OCI-LY7 (cell line): ENCODE measurements around the gene PSMG3. TPM values are rescaled to one million over a fixed set of nuclear protein-coding genes. Genes with fewer than 3 reads are reported as not detected.

Source experiments
- BruUV-seq: library from RNA; stranded (reverse); fragments of 400-500 nt; replicated peaks from 2 replicates; lab custom pipeline; 2021; lab: Mats Ljungman, UMichigan
- CTCF ChIA-PET: fragments of 300-600 bp; sonication (Branson Sonifier 250); formaldehyde crosslinking; loops from one replicate; lab custom pipeline; 2022; ENCODE audit warnings: antibody characterized with exemption; ENCODE audit not compliant: unreplicated experiment; lab: Charles Lee
- POLR2A ChIA-PET: fragments of 300-600 bp; sonication (Branson Sonifier 250); formaldehyde crosslinking; loops from one replicate; lab custom pipeline; 2022; ENCODE audit warnings: antibody characterized with exemption; lab: Charles Lee
- DNase-seq: peaks from one replicate; pipeline ENCODE4 v3.0.0-alpha.2; 2015; ENCODE audit warnings: low spot score
- H2AFZ ChIP-seq: fragments of 200-600 bp; sonication (generic), shearing (Covaris generic); 2 replicates; pipeline ENCODE4 v1.6.1; 2014; ENCODE audit warnings: mild to moderate bottlenecking, antibody characterized with exemption, low read length, moderate library complexity
- H3K27ac ChIP-seq: fragments of 200-600 bp; sonication (generic); 2 replicates; pipeline ENCODE4 v1.5.1; 2014; ENCODE audit warnings: mixed run types, low read depth, mild to moderate bottlenecking, moderate library complexity, low read length, inconsistent platforms; ENCODE audit not compliant: poor library complexity, severe bottlenecking
- H3K36me3 ChIP-seq: fragments of 200-600 bp; sonication (generic); 2 replicates; pipeline ENCODE4 v1.6.1; 2014; ENCODE audit warnings: mild to moderate bottlenecking, antibody characterized with exemption, low read length, moderate library complexity, mixed read lengths; ENCODE audit not compliant: insufficient read depth
- H3K4me1 ChIP-seq: fragments of 200-600 bp; sonication (generic); 2 replicates; pipeline ENCODE4 v1.5.1; 2014; ENCODE audit warnings: mild to moderate bottlenecking, low read length; ENCODE audit not compliant: insufficient read depth, poor library complexity, severe bottlenecking
- H3K4me2 ChIP-seq: fragments of 200-600 bp; sonication (generic); 2 replicates; pipeline ENCODE4 v1.6.1; 2014; ENCODE audit warnings: mild to moderate bottlenecking, low read length
- H3K4me3 ChIP-seq: fragments of 200-600 bp; sonication (generic); 2 replicates; pipeline ENCODE4 v1.5.1; 2014; ENCODE audit warnings: mild to moderate bottlenecking, low read depth, low read length; ENCODE audit not compliant: poor library complexity, severe bottlenecking
- H3K79me2 ChIP-seq: fragments of 200-600 bp; sonication (generic); 2 replicates; pipeline ENCODE4 v1.6.1; 2016; ENCODE audit warnings: low read depth, mild to moderate bottlenecking, low read length, moderate library complexity, mixed read lengths; ENCODE audit not compliant: insufficient read depth
- H3K9me2 ChIP-seq: fragments of 200-600 bp; sonication (generic); 2 replicates; pipeline ENCODE4 v1.6.1; 2016; ENCODE audit warnings: mild to moderate bottlenecking, low read length, mixed read lengths; ENCODE audit not compliant: insufficient read depth
- H3K9me3 ChIP-seq: fragments of 200-600 bp; sonication (generic); 2 replicates; pipeline ENCODE4 v1.6.1; 2014; ENCODE audit warnings: mild to moderate bottlenecking, mixed run types, low read length, mixed read lengths
- H4K20me1 ChIP-seq: fragments of 200-600 bp; sonication (generic); 2 replicates; pipeline ENCODE4 v1.6.1; 2014; ENCODE audit warnings: mild to moderate bottlenecking, antibody characterized with exemption, low read length, moderate library complexity, mixed read lengths; ENCODE audit not compliant: insufficient read depth
- EZH2phosphoT487 ChIP-seq: fragments of 200-600 bp; sonication (generic); IDR thresholded peaks from 2 replicates; pipeline ENCODE4 v1.6.1; 2018; ENCODE audit warnings: low read depth, borderline replicate concordance, mild to moderate bottlenecking, mixed run types, antibody characterized with exemption, low read length, moderate library complexity, mixed read lengths
- intact Hi-C: fragments of 100-400 bp; cut with micrococcal nuclease; formaldehyde crosslinking; loops from one replicate; pipeline ENCODE4 v1.10.0; 2022; ENCODE audit not compliant: unreplicated experiment
- total RNA-seq, 2 experiments: library from RNA; depleted of rRNA in 1 of 2; stranded (reverse); fragments of >200 nt in 1 of 2; shearing (Covaris generic) in 1 of 2; gene quantifications; 2 replicates each; pipeline ENCODE4 v1.2.3, GENCODE V29; 2014 to 2022
- TF ChIP-seq, protein P1 (sequence below): fragments of 200-600 bp; sonication (generic); conservative IDR thresholded peaks from 2 replicates; pipeline ENCODE4 v1.5.1; 2014; ENCODE audit warnings: mild to moderate bottlenecking, antibody characterized with exemption, low read length, moderate library complexity, mixed read lengths

The PSMG3 gene
- total RNA-seq, 2 experiments from 2014 or later: 63.7 to 129 TPM

DNA sequence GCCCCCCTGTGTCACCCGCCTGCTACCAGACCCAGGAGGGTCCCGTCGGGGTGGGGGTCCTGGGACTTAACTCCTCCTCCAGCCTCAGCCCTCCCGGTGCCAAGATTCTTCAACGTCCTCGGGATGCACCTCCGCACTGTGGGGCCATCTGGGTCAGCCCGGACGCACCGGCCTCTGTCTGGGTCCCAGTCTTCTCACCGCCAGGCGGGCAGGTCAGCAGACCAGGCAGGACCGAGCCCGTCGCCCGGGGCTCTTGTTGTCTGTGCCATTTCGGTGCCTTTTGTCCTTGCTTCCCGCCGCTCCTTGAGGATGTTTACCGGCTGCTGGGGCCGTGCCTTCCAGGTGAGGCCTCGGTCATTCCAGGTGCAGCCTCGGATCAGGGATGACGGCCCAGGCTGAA lies 32.1 kb upstream of the PSMG3 start:
- ChIA-PET POLR2A (no interaction called here), CTCF (no interaction called here)
- Histone ChIP-seq H3K4me2 (no peak overlapping the region), H4K20me1 (no peaks in the 10 kb centered on the region), H3K9me2 (no peaks in the 10 kb centered on the region), H3K36me3 (no peaks in the 10 kb centered on the region), H2AFZ (no peak overlapping the region), H3K4me1 (no peaks in the 10 kb centered on the region), H3K79me2 (no peaks in the 10 kb centered on the region), H3K27ac (no peak overlapping the region), H3K9me3 (no peaks in the 10 kb centered on the region), H3K4me3 (no peak overlapping the region)
- TF ChIP-seq, protein P1, sequence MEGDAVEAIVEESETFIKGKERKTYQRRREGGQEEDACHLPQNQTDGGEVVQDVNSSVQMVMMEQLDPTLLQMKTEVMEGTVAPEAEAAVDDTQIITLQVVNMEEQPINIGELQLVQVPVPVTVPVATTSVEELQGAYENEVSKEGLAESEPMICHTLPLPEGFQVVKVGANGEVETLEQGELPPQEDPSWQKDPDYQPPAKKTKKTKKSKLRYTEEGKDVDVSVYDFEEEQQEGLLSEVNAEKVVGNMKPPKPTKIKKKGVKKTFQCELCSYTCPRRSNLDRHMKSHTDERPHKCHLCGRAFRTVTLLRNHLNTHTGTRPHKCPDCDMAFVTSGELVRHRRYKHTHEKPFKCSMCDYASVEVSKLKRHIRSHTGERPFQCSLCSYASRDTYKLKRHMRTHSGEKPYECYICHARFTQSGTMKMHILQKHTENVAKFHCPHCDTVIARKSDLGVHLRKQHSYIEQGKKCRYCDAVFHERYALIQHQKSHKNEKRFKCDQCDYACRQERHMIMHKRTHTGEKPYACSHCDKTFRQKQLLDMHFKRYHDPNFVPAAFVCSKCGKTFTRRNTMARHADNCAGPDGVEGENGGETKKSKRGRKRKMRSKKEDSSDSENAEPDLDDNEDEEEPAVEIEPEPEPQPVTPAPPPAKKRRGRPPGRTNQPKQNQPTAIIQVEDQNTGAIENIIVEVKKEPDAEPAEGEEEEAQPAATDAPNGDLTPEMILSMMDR: no peak
- TF ChIP-seq EZH2phosphoT487: no peak
- no TSS peak for BruUV-seq
- intact Hi-C loops: no loop called here
- no peak for DNase-seq

DNA sequence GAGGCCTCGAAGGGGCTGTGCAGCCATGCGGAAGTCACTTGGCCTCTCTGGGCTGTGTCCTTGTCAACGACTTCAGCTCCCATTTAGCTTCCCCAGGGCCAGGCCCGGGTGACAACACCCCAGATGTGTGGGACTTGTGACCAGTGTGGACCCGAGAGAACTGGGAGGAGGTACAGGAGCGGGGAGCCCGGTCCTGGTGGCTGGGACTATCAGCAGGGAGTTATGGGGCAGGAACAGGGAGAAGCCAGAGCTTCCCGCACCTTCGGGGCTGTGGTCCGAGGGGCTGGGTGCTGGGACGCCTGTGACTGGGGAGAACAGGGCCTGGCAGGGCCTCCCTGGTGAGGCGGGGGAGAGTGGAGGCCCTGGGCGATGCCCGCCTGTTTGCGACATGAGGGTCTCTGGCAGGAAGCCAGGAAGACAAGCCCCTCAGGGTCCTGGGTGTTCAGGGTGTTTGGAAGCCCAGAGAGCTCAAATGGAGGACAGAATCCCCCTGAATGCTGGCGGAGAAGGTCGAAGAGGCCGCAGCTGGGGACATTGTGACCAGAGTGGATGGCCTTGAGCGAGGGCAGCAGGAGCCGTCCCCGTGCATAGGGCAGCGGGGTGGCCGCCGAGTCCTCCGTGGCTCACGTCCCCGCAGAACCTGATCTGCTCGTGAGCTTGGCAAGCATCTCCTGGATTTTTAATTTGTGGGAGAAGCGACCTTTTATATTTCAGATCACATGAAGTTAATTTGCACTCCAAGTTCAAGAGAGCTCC lies 30.0 kb upstream of the PSMG3 start:
- Histone ChIP-seq H3K9me2 (no peaks in the 10 kb centered on the region), H3K27ac (no peak overlapping the region), H3K4me1 (no peaks in the 10 kb centered on the region), H3K9me3 (no peaks in the 10 kb centered on the region), H3K4me3 (no peak overlapping the region), H2AFZ (no peak overlapping the region), H3K36me3 (no peaks in the 10 kb centered on the region), H4K20me1 (no peaks in the 10 kb centered on the region; the same call in 1 of the 2 replicates), H3K4me2 (no peak overlapping the region), H3K79me2 (no peaks in the 10 kb centered on the region)
- ChIA-PET CTCF (no interaction called here), POLR2A (no interaction called here)
- no peak for DNase-seq
- BruUV-seq: no TSS peak
- intact Hi-C loops: no loop called here
- TF ChIP-seq, protein P1: no peak
- no peak for TF ChIP-seq EZH2phosphoT487

DNA sequence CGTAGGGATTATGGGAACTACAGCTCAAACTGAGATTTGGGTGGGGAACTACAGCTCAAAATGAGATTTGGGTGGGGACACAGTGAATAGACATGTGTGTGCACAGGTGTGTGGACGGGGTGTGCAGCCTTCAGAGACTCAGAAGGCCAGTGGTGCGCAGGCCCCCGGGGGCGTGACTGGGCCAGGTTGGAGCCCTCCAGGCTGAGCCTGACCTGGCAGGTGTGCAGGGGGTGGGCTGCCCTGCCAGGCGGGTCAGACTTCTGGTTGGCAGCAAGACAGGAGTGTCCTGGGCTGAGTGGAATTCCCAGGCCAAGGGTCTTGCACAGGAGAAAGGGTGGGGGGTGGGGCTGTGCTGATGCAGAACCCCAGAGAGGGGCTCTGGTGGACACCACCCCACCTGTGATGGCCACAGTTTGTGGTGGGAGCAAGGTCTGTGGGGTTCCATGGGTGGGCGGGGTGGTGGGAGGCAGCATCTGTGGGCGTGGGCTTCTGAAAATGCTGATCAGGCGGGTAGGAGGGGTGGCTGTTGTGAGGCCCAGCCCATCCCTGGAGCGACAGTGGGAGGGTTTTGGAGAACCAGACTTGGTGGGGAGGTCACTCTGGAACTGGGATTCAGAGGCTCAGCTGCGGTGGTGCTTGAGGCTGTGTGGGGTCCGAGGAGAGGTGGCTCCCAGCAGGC lies 29.3 kb upstream of the PSMG3 start:
- no peaks in the 10 kb centered on the region for H3K79me2 ChIP-seq
- no peak for DNase-seq
- no peak overlapping the region for H3K4me3 ChIP-seq
- H2AFZ ChIP-seq: no peak overlapping the region
- H3K27ac ChIP-seq: no peak overlapping the region
- POLR2A ChIA-PET: no interaction called here
- intact Hi-C loops: no loop called here
- H3K9me2 ChIP-seq: no peaks in the 10 kb centered on the region
- CTCF ChIA-PET: no interaction called here
- no TSS peak for BruUV-seq
- no peaks in the 10 kb centered on the region; the same call in 1 of the 2 replicates for H4K20me1 ChIP-seq
- no peaks in the 10 kb centered on the region for H3K36me3 ChIP-seq
- H3K9me3 ChIP-seq: no peaks in the 10 kb centered on the region
- no peak overlapping the region for H3K4me2 ChIP-seq
- no peaks in the 10 kb centered on the region for H3K4me1 ChIP-seq
- no peak for TF ChIP-seq EZH2phosphoT487
- TF ChIP-seq, protein P1: no peak
